ENCODE measurements around the gene PHAF1. TPM values are rescaled to one million over a fixed set of nuclear protein-coding genes. Genes with fewer than 3 reads are reported as not detected.

Gene PHAF1
- total and polyA plus RNA-seq, 9 of the 15 experiments (the other 6 are each of a cell fraction or from before 2014, with no cell fraction given), result 5.1 to 25.4 (median 13.8) TPM

- TF ChIP-seq ETS1 (conservative IDR thresholded peaks at IDR 0.05; ENCODE audit: control insufficient read depth, low read depth, low read length) (no peak), FOXP4 (CRISPR knock-in tag; IDR thresholded peaks at IDR 0.05; ENCODE audit: borderline replicate concordance) (no peak), XRCC3 (IDR thresholded peaks at IDR 0.05) (no peak), NFATC3 (IDR thresholded peaks at IDR 0.05) (no peak), CREBBP (IDR thresholded peaks at IDR 0.05; ENCODE audit: low read depth, low read length) (no peak), FOXA3 (CRISPR knock-in tag; conservative IDR thresholded peaks at IDR 0.05 in 1 of 2, IDR thresholded peaks at IDR 0.05 in 1 of 2) (no peak), ZBTB9 (CRISPR knock-in tag; IDR thresholded peaks at IDR 0.05) (no peak), ARID1B (IDR thresholded peaks at IDR 0.05) (no peak), CHD7 (IDR thresholded peaks at IDR 0.05; ENCODE audit: low read depth, low read length) (no peak), MTA1 (IDR thresholded peaks at IDR 0.05; ENCODE audit: borderline replicate concordance) (no peak)
Observed at GRCh38 chr16:67170168-67170948, 60.6 kb downstream of the PHAF1 start, which contains the start of gene NOL3 (continued).

Data from K562 (cell line).